ENCODE measurements around the gene KCNT1.

- TF ChIP-seq, protein P1, sequence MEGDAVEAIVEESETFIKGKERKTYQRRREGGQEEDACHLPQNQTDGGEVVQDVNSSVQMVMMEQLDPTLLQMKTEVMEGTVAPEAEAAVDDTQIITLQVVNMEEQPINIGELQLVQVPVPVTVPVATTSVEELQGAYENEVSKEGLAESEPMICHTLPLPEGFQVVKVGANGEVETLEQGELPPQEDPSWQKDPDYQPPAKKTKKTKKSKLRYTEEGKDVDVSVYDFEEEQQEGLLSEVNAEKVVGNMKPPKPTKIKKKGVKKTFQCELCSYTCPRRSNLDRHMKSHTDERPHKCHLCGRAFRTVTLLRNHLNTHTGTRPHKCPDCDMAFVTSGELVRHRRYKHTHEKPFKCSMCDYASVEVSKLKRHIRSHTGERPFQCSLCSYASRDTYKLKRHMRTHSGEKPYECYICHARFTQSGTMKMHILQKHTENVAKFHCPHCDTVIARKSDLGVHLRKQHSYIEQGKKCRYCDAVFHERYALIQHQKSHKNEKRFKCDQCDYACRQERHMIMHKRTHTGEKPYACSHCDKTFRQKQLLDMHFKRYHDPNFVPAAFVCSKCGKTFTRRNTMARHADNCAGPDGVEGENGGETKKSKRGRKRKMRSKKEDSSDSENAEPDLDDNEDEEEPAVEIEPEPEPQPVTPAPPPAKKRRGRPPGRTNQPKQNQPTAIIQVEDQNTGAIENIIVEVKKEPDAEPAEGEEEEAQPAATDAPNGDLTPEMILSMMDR (IDR thresholded peaks at IDR 0.05; ENCODE audit: insufficient read depth, low read depth, low read length) = peak; percentile 53
- no peak for TF ChIP-seq EZH2 (IDR thresholded peaks at IDR 0.05; ENCODE audit: insufficient read depth, low read length)
These were observed at the start of gene KCNT1 for GRCh38 chr9:135701959-135702721.
